Gastroesophageal sphincter (tissue), 3 donors: ENCODE measurements around the gene EED.

Source experiments
- CTCF ChIP-seq, 4 experiments: fragments of 200-600 bp in 2 of 4; fragments of 450-650 bp in 2 of 4; sonication (generic) in 1 of 4; IDR thresholded peaks; one replicate each; pipeline ENCODE4 v1.5.1; 2017 to 2019; ENCODE audit warnings: antibody characterized with exemption in 4 of 4, mild to moderate bottlenecking in 2 of 4, moderate library complexity in 2 of 4
- POLR2AphosphoS5 ChIP-seq: sonication (generic); formaldehyde crosslinking; IDR thresholded peaks from one replicate; pipeline ENCODE4 v1.6.1; 2017; ENCODE audit warnings: antibody characterized with exemption

GRCh38 chr11:86261328-86261727 lies 16.8 kb downstream of the EED start:
- TF ChIP-seq CTCF (IDR thresholded peaks at IDR 0.05) = no peak
- no peak for TF ChIP-seq POLR2AphosphoS5
